K562 (cell line): ENCODE results near the gene ETV2. TPM values are rescaled to one million over a fixed set of nuclear protein-coding genes. Genes with fewer than 3 reads are reported as not detected.

ENCODE experiments used
- ATAC-seq: fragments of 200-7000 bp; cut with Tn5 transposase; 3 replicates; pipeline ENCODE4 v1.9.1; 2020; ENCODE audit warnings: moderate library complexity
- BruUV-seq: library from RNA; stranded (reverse); fragments of 400-500 nt; replicated peaks from 2 replicates; lab custom pipeline; 2021; lab: Mats Ljungman, UMichigan
- CTCF ChIA-PET: fragments of 300-600 bp; formaldehyde crosslinking; extraction: SDS; loops from one replicate; lab custom pipeline; 2021; ENCODE audit warnings: low intra/inter-chr PET ratio; lab: Yijun Ruan, JAX
- POLR2A ChIA-PET: fragments of 300-600, 350-650 bp; sonication (Branson Sonifier 250); formaldehyde crosslinking; extraction: SDS; loops from one replicate; lab custom pipeline; 2021; ENCODE audit warnings: antibody characterized with exemption, inconsistent platforms; lab: Yijun Ruan, JAX
- DNase-seq, 4 experiments: peaks; one replicate each; pipeline versions ENCODE4 v3.0.0 to v3.0.0-alpha.2; 2011 to 2018; ENCODE audit warnings: low spot score in 3 of 4, mixed read lengths in 3 of 4; ENCODE audit errors: extremely low read depth in 1 of 4
- FAIRE-seq: peaks from 2 replicates; lab custom pipeline; 2011; peaks lifted over from hg19 to GRCh38; lab: Jason Lieb, UNC
- H2AFZ ChIP-seq: 2 replicates; pipeline ENCODE4 v1.6.0; 2011; ENCODE audit warnings: low read depth, low read length, control low read depth, inconsistent platforms
- H3K27ac ChIP-seq: fragments of 200-600 bp; 3 replicates; pipeline ENCODE4 v1.8.0; 2011; ENCODE audit warnings: low read depth, mild to moderate bottlenecking, control low read depth, inconsistent platforms, low read length, moderate library complexity, mixed read lengths; ENCODE audit errors: extremely low read depth
- H3K27me3 ChIP-seq, 2 experiments: fragments of 300-600 bp in 1 of 2; 2 replicates in 1 of 2; 3 replicates in 1 of 2; pipeline versions ENCODE4 v1.6.0 to v1.8.0; 2011; ENCODE audit warnings: inconsistent platforms in 2 of 2, low read length in 2 of 2, mild to moderate bottlenecking in 1 of 2, mixed read lengths in 1 of 2, moderate library complexity in 1 of 2; ENCODE audit not compliant: control insufficient read depth in 2 of 2, insufficient read depth in 2 of 2
- H3K36me3 ChIP-seq: fragments of 300-600 bp; 3 replicates; pipeline ENCODE4 v1.8.0; 2011; ENCODE audit warnings: mild to moderate bottlenecking, low read length, inconsistent platforms; ENCODE audit not compliant: control insufficient read depth, insufficient read depth
- H3K4me1 ChIP-seq, 2 experiments: fragments of 200-600 bp in 1 of 2; replicated peaks in 1 of 2; 2 replicates in 1 of 2; 3 replicates in 1 of 2; pipeline versions ENCODE4 v1.5.1 to v1.8.0; 2011; ENCODE audit warnings: inconsistent platforms in 2 of 2, low read length in 2 of 2, mild to moderate bottlenecking in 1 of 2, mixed read lengths in 1 of 2, moderate library complexity in 1 of 2; ENCODE audit not compliant: control insufficient read depth in 2 of 2, insufficient read depth in 2 of 2
- H3K4me2 ChIP-seq: 2 replicates; pipeline ENCODE4 v1.6.1; 2011; ENCODE audit warnings: low read length, control low read depth, inconsistent platforms, mixed read lengths; ENCODE audit not compliant: insufficient read depth
- H3K4me3 ChIP-seq: fragments of 200-600 bp; sonication (generic), shearing (Covaris generic); 2 replicates; pipeline ENCODE4 v1.5.1; 2016; ENCODE audit warnings: control low read depth, inconsistent platforms
- H3K79me2 ChIP-seq: fragments of 200-600 bp; 3 replicates; pipeline ENCODE4 v1.8.0; 2011; ENCODE audit warnings: low read length, inconsistent platforms; ENCODE audit not compliant: control insufficient read depth, insufficient read depth
- H3K9ac ChIP-seq, 2 experiments: 2 replicates each; pipeline versions ENCODE4 v1.6.0 to v1.6.1; 2011; ENCODE audit warnings: low read depth in 2 of 2, low read length in 2 of 2, control low read depth in 1 of 2, inconsistent platforms in 1 of 2, mild to moderate bottlenecking in 1 of 2, mixed read lengths in 1 of 2; ENCODE audit not compliant: insufficient read depth in 1 of 2
- H3K9me1 ChIP-seq: one replicate; pipeline ENCODE4 v1.6.0; 2011; ENCODE audit warnings: inconsistent platforms, mild to moderate bottlenecking, low read length, moderate library complexity; ENCODE audit not compliant: control insufficient read depth, insufficient read depth
- H3K9me3 ChIP-seq: replicated peaks from 2 replicates; pipeline ENCODE4 v1.5.1; 2011; ENCODE audit warnings: low read depth, low read length, inconsistent platforms; ENCODE audit not compliant: control insufficient read depth, insufficient read depth
- H4K20me1 ChIP-seq: replicated peaks from 2 replicates; pipeline ENCODE4 v1.6.1; 2011; ENCODE audit warnings: low read length, inconsistent platforms, mixed read lengths; ENCODE audit not compliant: control insufficient read depth, insufficient read depth
- JUNB ChIP-seq: fragments of 450-650 bp; formaldehyde crosslinking; conservative IDR thresholded peaks from 2 replicates; pipeline ENCODE4 v1.4.0; 2020; ENCODE audit warnings: mild to moderate bottlenecking
- RAD21 ChIP-seq, 2 experiments: fragments of 250-450 bp in 1 of 2; fragments of 450-650 bp in 1 of 2; sonication (Bioruptor Pico) in 1 of 2; formaldehyde crosslinking in 1 of 2; IDR thresholded peaks in 1 of 2; conservative IDR thresholded peaks in 1 of 2; 2 replicates each; pipeline versions ENCODE4 v1.4.0 to v1.8.0; 2020 to 2022; ENCODE audit warnings: mild to moderate bottlenecking in 2 of 2, moderate library complexity in 1 of 2
- WGBS: fragments of 100-300 bp; shearing (Covaris generic); methylation state at CpG from one replicate; pipeline ENCODE4 v1.1.6; 2016; ENCODE audit warnings: low coverage, mixed read lengths; ENCODE audit not compliant: insufficient coverage; ENCODE audit errors: missing lambda C conversion rate; 5-methylcytosine and 5-hydroxymethylcytosine counted together
- in situ Hi-C: fragments of 300-500 bp; cut with MboI; formaldehyde crosslinking; loops from 4 replicates; pipeline ENCODE4 v1.15.0; 2018; ENCODE audit warnings: inconsistent platforms, mixed read lengths
- intact Hi-C: fragments of 100-400 bp; cut with micrococcal nuclease; formaldehyde crosslinking; loops from 2 replicates; pipeline ENCODE4 v1.14.2; 2022
- polyA plus RNA-seq, 8 experiments: library from polyadenylated mRNA; depleted of rRNA in 4 of 8; stranded (reverse) in 5 of 8; unstranded in 3 of 8; fragments of >200 nt; fragmentation: Nextera tagmentation in 2 of 8; fragmentation: Illumina TruSeq in 1 of 8; extraction: Ambion mirVana in 2 of 8; extraction: Trizol in 1 of 8; gene quantifications; 2 replicates each; pipeline versions ENCODE4 v1.2.1 to v1.2.3, GENCODE V29; 2011 to 2014; ENCODE audit warnings: inconsistent platforms in 1 of 8, missing spikeins in 1 of 8
- total RNA-seq, 7 experiments: library from RNA; depleted of rRNA in 6 of 7; stranded (reverse); fragments of >200 nt in 6 of 7; fragmentation: Illumina TruSeq in 2 of 7; extraction: Trizol in 2 of 7; gene quantifications; 2 replicates each; pipeline versions ENCODE4 v1.2.1 to v1.2.3, GENCODE V29; 2011 to 2021; ENCODE audit warnings: low replicate concordance in 1 of 7
- TF ChIP-seq, protein P1 (sequence below), 3 experiments: IDR thresholded peaks in 2 of 3; conservative IDR thresholded peaks in 1 of 3; 2 replicates each; pipeline ENCODE4 v1.5.1; 2011 to 2012; ENCODE audit warnings: low read length in 3 of 3, mild to moderate bottlenecking in 3 of 3, control low read depth in 2 of 3, improper control_type of control experiment in 1 of 3, inconsistent platforms in 1 of 3, low read depth in 1 of 3, mixed read lengths in 1 of 3, moderate library complexity in 1 of 3; ENCODE audit not compliant: insufficient read depth in 2 of 3

ETV2 gene
- total and polyA plus RNA-seq, 9 of the 15 experiments (the other 6 are each of a cell fraction or from before 2014, with no cell fraction given): 0.11 to 3.7 (median 0.55) TPM

DNA sequence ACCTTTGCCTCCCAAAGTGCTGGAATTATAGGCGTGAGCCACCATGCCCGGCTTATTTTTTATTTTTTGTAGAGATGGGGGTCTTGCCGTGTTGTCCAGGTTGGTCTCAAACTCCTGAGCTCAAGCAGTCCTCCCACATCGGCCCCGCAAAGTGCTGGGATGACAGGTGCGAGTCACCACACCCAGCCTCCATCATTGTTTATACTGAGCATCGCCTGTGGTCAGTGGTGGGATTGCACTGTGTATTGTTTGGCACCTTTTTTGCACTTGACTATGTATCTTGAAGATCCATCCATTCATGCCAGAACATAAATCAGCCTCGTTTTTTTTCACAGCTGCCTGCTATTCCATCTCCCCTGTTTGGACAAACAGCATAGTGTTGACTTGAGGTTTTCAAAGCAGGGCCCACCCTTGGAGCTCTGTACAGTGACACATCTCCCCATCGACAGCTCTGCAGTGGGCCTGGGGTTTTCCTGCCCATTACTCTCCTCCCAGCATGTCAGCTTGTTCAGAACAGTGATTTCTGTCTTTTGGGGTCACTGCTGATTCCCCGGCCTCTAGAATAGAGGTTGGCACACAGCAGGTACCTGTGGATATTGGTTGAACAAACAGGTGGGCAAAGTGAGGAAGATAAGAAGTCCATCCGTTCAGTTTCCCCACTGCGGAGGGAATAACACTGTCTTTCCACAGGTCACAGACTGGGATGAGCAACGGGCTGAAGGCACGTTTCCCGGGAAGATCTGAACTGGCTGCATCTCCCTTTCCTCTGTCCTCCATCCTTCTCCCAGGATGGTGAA lies 16.6 kb downstream of the ETV2 start:
- Histone ChIP-seq H3K27me3 (no peaks in the 10 kb centered on the region), H3K36me3 (peaks cover 49% of the 10 kb centered on the region; the same call in 2 of the 3 replicates), H3K4me1 (no peaks in the 10 kb centered on the region), H3K4me3 (no peak overlapping the region)
- ATAC-seq: peak; percentile 84
- POLR2A ChIA-PET: interaction anchor here (1.2 to 3.7 kb wide), 4 partner anchors 10 to 16 kb away, joined by 3 to 14 read pairs (median 8); partner anchors contain the start of gene COX6B1
- TF ChIP-seq RAD21 (CRISPR knock-in tag; conservative IDR thresholded peaks at IDR 0.05 in 1 of 2, IDR thresholded peaks at IDR 0.05 in 1 of 2) (0 out of 4 replicates have a peak, but pooled peaks of 1 of the 2 experiments have one; percentile 5), JUNB (CRISPR knock-in tag) (no peak)
- TF ChIP-seq, protein P1, sequence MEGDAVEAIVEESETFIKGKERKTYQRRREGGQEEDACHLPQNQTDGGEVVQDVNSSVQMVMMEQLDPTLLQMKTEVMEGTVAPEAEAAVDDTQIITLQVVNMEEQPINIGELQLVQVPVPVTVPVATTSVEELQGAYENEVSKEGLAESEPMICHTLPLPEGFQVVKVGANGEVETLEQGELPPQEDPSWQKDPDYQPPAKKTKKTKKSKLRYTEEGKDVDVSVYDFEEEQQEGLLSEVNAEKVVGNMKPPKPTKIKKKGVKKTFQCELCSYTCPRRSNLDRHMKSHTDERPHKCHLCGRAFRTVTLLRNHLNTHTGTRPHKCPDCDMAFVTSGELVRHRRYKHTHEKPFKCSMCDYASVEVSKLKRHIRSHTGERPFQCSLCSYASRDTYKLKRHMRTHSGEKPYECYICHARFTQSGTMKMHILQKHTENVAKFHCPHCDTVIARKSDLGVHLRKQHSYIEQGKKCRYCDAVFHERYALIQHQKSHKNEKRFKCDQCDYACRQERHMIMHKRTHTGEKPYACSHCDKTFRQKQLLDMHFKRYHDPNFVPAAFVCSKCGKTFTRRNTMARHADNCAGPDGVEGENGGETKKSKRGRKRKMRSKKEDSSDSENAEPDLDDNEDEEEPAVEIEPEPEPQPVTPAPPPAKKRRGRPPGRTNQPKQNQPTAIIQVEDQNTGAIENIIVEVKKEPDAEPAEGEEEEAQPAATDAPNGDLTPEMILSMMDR (IDR thresholded peaks at IDR 0.05 in 2 of 3, conservative IDR thresholded peaks at IDR 0.05 in 1 of 3; ENCODE audit: insufficient read depth in 2 of 3, low read depth in 1 of 3, low read length in 3 of 3): peak in 1 of 3 experiments; percentile 29; a peak in 2 of 6 replicates
- TF ChIP-seq, all 486 proteins: peak for 2
- no peak overlapping the region for H3K27ac ChIP-seq
- FAIRE-seq: peak; percentile 63
- CTCF ChIA-PET: no interaction called here
- intact Hi-C loops: no loop called here
- peak in 1 of 4 experiments; percentile 19 for DNase-seq
- no TSS peak for BruUV-seq
- H3K9ac ChIP-seq: no peak overlapping the region
- in situ Hi-C loops: no loop called here
- no peak overlapping the region for H3K4me2 ChIP-seq
- H3K9me1 ChIP-seq: no peaks in the 10 kb centered on the region
- H4K20me1 ChIP-seq: peaks cover 6% of the 10 kb centered on the region
- H3K79me2 ChIP-seq: no peaks in the 10 kb centered on the region
- no peaks in the 10 kb centered on the region for H3K9me3 ChIP-seq
- no peak overlapping the region for H2AFZ ChIP-seq
- 83% methylated on average over 15 of the region's 15 CpGs for WGBS
